NCI-H2171 (cell line): ENCODE data around the gene CIAO2B.
"Not testable (repeated sequence)": the region's sequence is repeated elsewhere in the genome, so short reads cannot be mapped to it uniquely, and the experiment has no call there.

Experiments used
- DNase-seq: peaks from one replicate; lab custom pipeline; 2025; lab: John Stamatoyannopoulos, UW

CIAO2B gene

DNA sequence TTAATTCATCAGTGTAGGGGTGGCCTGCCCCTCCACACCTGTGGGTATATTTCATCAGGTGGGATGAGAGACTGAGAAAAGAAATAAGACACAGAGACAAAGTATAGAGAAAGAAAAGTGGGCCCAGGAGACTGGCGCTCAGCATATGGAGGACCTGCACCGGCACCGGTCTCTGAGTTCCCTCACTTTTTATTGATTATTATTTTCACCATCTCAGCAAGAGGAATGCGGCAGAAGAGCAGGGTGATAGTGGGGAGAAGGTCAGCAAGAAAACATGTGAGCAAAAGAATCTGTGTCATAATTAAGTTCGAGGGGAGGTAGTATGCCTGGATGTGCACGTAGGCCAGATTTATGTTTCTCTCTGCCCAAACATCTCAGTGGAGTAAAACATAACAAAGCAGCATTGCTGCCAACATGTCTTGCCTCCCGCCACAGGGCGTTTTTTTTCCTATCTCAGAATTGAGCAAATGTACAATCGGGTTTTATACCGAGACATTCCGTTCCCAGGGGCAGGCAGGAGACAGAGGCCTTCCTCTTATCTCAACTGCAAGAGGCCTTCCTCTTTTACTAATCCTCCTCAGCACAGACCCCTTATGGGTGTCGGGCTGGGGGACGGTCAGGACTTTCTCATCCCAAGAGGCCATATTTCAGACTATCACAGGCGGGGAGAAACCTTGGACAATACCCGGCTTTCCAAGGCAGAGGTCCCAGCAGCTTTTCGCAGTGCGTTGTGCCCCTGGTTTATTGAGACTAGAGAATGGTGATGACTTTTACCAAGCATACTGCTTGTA lies 21.4 kb upstream of the CIAO2B start:
- DNase-seq: not testable (repeated sequence)

DNA sequence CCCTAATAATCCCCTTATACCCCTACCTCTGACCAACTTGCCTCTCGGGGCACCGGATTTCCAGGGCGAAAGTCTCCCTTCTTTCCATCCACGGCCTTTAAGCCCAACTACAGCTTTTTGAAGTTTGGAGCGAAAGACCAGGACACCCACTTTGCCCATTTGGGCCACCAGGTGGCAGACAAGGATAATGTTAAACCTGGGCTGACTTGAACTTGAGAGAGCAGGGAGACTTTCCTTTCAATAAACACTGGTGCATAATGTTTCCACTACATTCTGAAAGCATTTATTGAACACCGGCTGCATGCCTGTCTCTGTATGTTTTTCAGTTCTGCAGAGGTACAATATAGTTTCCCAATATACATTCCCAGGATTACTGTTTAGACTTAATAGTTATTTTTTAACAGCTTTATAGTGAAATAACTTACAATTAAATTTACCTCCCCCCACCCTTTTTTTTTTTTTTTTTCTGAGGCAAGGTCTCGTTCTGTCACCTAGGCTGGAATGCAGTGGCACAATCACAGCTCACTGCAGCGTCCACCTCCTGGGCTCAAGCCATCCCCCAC lies 20.0 kb upstream of the CIAO2B start:
- peak; percentile 59 for DNase-seq

DNA sequence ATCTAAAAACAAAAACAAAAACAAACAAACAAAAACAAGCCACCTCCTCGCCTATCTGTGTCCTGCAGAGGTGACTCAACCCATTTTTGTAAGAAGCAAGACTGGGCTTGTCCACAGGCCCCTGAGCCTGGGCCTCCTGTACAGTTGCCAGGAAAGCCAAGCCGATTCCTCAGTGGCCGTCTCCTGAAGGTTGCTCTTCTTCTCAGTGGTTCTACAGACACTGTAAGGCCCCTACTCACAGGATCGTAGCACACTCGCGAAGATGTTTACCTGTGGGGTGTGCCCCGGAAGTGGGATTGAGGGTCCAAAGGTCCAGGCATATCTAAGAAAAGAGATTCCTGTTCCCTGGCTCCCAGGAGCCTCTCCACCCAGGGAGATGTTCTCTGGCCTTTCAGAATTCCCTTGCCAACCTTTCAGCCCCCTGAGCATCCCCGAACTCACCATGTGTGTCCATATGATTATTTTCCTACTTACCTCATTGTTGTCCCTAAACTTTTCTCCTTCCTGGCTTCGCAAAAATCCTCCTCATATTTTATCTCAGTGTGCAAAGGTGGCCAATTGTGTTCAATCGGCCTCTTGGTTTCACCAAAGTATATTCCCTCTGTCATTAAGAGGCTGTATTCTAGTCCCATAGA lies 19.4 kb upstream of the CIAO2B start:
- no peak for DNase-seq

DNA sequence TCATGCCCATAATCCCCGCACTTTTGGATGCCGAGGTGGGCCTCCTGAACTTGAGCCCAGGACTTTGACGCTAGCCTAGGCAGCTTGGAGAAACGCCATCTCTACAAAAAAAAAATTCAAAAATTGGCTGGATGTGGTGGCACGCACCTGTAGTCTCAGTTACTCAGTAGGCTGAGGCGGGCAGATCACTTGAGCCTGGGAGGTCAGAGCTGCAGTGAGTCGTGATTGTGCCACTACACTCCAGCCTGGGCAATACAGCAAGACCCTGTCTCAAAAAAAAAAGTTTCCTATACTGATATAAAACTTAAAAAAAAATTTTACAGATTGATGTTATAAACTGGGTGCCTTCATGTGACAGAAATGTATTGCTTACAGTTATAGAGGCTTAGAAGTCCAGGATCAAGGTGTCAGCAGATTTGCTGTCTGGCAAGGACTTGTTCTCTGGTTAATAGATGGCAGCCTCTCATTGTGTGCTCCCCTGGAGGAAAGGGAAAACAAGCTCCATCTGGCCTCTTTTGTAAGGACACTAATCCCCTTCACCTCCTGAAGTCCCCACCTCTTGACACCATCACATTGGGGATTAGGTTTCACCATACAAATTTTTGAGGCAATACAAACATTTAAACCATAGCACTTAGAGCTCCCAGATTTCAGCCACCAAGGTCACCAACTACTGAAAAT lies 18.4 kb upstream of the CIAO2B start:
- DNase-seq: peak; percentile 49

DNA sequence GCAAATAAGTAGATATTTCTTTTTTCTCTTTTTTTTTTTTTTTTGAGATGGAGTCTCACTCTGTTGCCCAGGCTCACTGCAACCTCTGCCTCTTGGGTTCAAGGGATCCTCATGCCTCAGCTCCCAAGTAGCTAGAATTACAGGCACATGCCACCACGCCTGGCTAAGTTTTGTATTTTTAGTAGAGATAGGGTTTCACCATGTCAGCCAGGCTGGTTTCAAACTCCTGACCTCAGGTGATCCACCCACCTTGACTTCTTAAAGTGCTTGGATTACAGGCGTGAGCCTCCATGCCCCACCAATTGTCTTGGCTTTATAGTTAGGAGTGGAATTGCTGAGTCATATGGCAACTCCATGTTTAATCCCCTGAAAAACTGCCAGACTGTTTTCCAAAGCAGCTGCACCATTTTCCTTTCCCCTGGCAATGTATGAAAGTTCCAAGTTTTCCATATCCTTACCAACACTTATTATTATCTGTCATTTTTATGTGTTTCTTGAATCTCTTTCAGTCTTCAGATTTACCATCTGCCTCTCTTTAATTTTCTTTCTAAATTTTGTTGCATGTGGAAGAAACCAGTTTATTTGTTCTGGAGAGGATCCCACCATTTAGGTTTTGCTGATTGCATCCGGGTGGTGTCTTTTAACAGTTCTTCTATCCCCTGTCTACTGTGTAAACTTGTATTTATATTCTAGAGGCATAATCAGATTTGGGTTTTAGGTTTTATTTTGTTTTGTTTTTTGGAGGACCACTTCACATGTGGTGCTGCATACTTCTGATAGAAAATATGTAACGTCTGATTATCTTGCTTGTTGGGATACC lies 17.0 kb upstream of the CIAO2B start:
- no peak for DNase-seq

DNA sequence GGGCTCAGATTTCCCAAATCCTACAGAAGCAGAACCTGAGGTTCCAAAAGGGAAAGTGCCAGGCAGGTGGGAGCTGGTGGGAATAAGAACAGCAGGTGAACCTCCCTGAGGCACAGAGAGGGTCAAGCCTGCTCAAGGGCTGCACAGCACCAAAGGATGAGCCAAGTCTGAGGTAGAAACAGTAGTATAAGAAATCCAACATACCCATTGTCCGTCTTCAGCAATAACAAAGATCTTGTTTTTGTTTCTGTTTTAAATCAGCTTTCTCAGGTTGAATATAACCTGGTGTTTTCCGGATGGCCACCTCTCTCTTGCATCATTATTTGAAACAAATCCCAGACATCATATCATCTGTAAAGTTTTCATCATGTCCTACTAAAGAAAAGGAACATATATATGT lies 16.2 kb upstream of the CIAO2B start:
- DNase-seq: no peak

DNA sequence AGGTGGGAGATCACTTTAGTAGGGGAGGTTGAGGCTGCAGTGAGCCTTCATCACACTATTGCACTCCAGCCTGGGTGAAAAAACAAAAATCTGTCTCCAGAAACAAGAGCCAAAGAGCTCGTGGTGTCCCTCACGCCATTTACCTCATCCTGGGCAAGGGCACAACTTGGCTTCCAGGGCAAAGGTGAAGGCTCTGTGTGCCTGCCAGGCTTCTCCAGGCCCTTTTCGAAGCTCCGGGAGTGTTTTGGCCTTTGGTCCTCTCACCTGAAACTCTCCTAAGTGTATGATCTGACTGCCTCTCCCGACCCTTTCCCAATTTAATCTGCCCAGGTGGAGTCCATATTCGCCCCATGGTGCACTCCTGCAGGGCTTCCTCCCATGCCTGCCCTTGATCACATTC lies 15.3 kb upstream of the CIAO2B start:
- DNase-seq: no peak

DNA sequence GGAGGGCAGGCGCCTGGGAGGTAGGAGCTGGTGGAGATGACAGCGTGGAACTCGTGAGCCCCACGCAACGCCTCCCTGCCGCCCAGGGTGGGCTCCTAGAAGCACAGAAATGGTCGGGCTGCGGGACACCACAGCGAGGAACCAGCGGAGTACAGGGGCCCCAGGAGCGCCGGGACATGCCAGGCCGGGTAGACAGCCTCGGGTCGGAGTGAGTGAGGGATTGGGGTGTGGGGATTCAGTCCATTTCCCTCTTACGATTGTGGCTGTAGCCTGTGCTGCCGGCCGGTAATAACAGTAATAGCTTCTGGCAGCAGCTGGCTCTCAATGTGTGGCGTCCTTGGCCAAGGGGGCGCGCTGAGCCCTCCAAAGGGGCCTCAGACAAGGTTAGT lies 14.6 kb upstream of the CIAO2B start:
- DNase-seq: no peak

DNA sequence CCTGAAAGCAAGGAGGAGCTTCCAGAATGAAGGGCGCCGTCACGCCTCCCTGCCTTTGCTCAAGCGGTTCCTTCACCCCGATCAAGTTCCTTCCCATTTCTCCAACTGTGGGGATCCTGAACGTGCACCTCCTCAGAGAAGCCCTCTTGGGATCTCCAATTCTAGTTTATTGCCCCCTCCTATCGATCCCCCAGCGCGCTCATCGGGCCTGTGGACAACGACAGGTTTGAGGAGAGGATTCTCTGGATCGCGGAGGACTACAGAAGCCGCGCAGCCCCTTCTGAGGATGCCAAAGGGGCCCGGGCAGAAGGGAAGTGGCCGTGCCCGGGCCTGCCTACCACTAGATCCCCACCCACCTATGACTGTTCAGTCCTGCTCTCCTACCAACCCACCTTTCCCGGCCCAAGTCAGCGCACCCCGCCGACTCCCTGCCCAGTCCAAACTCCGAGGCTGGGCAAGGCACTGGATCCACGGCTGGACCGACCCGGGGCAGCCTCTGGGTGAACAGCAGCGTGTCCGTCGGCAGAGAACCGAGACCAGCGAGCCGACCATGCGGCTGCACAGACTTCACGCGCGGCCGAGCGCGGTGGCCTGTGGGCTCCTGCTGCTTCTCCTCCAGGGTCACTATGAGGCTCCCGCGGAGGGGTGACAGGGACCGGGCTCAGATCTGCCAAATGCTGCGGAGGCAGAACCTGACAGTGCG lies 14.1 kb upstream of the CIAO2B start:
- no peak for DNase-seq

DNA sequence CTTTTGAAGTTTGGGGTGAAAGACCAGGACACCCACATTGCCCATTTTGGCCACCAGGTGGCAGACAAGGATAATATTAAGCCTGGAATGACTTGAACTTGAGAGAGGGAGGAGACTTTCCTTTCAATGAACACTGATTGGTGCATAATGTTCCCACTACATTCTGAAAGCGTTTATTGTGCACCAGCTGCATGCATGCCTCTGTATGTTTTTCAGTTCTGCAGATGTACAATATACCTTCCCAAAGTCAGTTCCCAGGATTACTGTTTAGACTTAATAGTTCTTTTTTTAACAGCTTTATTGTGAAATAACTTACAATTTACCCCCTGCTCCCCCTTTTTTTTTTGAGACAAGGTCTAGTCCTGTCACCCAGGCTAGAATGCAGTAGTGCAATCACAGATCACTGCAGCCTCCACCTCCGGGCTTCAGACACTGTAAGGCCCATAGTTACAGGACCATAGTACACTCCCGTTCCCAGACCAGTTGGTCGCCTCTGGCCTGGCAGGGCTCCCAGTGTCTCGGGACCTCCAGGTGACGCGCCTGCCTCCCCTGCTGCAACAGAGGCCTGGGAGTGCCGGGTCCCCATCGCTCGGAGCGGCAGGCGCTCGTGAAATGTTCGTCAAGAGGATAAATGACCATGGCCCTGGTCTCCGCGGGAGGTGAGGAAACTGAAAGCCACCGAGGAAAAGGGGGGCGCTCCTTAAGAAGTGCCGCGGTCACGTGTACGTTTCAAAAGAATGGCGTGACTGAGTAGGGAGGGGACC lies 13.3 kb upstream of the CIAO2B start:
- DNase-seq: peak; percentile 62

DNA sequence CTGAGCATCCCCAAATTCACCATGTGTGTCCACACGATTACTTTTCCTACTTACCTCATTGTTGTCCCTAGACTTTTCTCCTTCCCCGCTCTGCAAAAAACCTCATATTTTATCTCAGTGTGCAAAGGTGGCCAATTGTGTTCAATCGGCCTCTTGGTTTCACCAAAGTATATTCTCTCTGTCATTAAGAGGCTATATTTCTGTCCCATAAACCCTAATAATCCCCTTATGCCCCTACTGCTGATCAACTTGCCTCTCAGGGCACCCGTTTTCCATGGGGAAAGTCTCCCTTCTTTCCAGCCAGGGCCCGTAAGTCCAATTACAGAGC lies 12.7 kb upstream of the CIAO2B start:
- DNase-seq: no peak

DNA sequence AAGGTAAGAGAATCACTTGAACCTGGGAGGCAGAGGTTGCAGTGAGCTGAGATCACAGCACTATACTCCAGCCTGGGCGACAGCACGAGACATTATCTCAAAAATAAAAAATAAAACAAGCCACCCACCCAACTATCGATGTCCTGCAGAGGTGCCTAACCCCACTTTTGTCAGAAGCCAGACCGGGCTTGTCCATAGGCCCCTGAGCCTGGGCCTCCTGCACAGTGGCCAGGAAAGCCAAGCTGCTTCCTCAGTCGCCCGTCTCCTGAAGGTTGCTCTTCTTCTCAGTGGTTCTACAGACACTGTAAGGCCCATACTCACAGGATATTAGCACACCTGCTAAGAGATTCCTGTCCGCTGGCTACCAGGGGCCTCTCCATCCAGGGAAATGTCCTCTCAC lies 12.3 kb upstream of the CIAO2B start:
- no peak for DNase-seq

DNA sequence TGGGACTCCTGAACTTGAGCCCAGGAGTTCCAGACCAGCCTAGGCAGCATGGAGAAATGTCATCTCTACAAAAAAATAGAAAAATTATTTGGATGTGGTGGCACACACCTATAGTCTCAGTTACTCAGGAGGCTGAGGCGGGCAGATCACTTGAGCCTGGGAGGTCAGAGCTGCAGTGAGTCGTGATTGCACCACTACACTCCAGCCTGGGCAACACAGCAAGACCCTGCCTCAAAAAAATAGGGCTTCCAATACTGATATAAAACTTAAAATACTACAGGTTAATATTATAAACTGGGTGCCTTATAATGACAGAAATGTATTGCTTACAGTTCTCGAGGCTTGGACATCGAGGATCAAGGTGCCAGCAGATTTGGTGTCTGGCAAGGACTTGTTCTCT lies 11.7 kb upstream of the CIAO2B start:
- DNase-seq: no peak

DNA sequence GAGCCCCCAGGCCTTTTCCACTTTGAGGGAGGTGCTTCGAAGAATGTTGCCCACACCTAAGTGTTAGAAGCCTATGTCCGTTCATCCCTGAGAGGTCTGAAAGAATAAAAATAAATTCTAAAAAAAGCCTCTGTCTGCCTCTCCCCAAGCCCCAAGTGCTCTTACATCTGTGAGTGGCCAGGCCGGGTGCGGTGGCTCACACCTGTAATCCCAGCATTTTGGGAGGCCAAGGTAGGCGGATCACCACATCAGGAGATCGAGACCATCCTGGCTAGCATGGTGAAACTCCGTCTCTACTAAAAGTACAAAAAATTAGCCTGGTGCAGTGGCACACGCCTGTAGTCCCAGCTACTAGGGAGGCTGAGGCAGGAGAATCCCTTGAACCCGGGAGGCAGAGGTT lies 10.8 kb upstream of the CIAO2B start:
- DNase-seq: not testable (repeated sequence)

DNA sequence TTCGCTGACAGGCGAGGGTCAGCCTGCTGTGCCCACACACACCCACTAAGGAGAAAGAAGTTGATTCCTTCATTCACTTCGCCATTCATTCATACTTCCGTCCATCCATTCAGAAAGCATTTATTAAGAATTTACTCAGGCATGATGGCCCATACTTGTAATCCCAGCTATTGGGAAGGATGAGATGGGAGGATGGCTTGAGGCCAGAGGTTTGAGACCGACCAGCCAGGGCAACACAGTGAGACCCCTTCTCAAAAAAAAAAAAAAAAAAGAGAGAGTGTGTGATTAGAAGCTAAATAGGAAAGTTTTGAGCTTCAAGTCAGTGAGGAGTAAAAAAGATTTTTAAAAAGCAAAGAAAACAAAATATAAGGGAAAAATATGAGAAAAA lies 9.8 kb upstream of the CIAO2B start:
- no peak for DNase-seq

DNA sequence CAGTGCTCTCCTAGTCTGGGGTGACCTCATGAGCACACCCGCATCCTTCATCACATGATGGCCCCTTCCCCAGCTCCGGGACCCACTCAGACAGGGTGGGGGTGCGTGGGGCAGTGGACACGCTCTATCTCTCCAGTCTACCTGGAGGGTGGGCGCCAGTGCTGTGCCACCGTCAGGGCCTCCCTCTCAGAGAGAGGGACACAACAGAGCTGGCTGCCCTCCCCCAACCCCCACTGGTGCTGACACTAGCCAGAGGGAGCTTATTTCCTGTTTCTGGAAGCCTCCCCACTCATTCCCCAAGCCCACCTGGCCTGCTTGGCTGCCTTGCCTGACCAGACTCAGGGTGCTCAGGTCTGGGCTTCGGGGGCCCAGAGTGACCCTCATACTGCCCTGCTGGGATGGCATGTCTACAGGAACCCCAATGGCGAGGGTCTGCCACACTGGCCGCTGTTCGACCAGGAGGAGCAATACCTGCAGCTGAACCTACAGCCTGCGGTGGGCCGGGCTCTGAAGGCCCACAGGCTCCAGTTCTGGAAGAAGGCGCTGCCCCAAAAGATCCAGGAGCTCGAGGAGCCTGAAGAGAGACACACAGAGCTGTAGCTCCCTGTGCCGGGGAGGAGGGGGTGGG lies 9.3 kb upstream of the CIAO2B start:
- DNase-seq: no peak

DNA sequence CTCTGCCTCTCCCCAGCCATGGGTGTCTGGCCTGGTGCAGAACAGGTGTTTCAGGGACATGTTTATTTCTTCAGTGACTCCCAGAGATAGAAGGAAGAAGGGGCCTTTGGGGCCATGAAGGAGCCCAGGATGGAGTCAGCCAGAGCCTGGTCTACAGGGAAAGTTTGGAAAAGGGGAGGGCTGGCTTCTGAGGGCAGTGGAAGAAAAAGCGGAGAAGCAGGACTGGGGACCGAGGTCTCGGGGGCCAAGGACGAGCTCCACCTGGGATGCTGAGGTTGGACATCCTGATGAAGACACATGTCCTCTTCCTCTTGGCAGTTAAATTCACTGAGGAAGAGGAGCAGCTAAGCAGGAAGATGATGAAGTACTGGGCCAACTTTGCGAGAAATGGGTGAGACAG lies 8.8 kb upstream of the CIAO2B start:
- DNase-seq: no peak

DNA sequence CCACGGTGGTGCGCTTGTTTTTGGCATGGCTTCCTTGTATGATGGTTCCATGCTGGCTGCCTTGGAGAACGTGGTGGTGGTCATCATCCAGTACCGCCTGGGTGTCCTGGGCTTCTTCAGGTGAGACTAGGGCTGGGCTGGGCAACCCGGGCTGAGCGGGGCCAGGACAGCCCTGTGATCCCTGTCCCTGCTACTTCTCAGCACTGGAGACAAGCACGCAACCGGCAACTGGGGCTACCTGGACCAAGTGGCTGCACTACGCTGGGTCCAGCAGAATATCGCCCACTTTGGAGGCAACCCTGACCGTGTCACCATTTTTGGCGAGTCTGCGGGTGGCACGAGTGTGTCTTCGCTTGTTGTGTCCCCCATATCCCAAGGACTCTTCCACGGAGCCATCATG lies 6.0 kb upstream of the CIAO2B start:
- no peak for DNase-seq

DNA sequence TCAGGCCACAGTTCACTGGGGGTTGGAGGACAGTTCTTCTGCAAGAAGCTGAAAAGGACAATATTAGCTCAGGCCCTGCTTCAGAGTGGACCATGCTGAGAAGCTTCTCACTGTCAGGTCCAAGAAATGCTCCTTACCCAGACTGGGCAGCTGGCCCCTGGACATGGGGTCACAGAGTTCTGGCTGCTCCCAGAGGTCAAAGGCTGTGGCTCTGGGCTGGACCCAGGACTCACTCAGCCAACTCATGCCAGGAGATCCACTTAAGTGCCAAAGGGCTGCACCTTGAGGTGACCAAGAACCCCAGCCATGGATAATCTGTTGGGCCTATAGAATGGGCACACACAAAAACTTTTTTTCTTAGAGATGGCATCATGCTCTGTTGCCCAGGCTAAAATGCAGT lies 5.2 kb upstream of the CIAO2B start:
- no peak for DNase-seq

DNA sequence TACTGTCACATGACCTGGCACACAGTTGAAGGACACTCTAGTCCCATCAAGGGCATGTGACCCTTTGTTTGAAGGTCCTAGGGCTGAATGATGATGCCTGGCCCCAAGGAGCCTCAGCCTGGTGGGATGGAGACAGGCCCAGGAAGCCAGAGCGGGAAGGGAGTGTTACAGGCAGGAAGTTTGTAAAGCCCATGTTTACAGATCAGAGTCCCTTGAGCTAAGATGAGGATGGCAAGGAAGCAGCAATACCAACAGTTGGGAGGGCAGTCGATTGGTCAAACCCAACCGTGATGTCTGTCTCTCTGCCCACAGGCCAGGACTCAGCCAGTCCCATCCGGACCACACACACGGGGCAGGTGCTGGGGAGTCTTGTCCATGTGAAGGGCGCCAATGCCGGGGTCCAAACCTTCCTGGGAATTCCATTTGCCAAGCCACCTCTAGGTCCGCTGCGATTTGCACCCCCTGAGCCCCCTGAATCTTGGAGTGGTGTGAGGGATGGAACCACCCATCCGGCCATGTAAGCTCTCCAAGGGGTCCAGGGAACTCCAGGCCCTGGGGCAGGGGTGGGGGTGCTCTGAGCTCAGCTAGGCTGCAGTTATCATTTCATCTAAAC lies 3.6 kb upstream of the CIAO2B start:
- no peak for DNase-seq
